MM.1S (cell line): ENCODE data around the gene SOX2.
"Not testable (repeated sequence)": the region's sequence is repeated elsewhere in the genome, so short reads cannot be mapped to it uniquely, and the experiment has no call there.

ENCODE experiments used
- DNase-seq: peaks from one replicate; pipeline ENCODE4 v3.0.0-alpha.2; 2015
- H2AFZ ChIP-seq: fragments of 300-600 bp; sonication (generic); 2 replicates; pipeline ENCODE4 v1.6.0; 2016; ENCODE audit warnings: antibody characterized with exemption, low read length
- H3F3A ChIP-seq: fragments of 300-600 bp; sonication (generic); 2 replicates; pipeline ENCODE4 v1.6.1; 2016; ENCODE audit warnings: mild to moderate bottlenecking, antibody characterized with exemption, low read length, moderate library complexity, mixed read lengths; ENCODE audit not compliant: insufficient read depth
- H3K27ac ChIP-seq: fragments of 300-600 bp; sonication (generic); 2 replicates; pipeline ENCODE4 v1.5.1; 2016; ENCODE audit warnings: mild to moderate bottlenecking, low read length
- H3K27me3 ChIP-seq: fragments of 300-600 bp; sonication (generic); replicated peaks from 2 replicates; pipeline ENCODE4 v1.6.0; 2016; ENCODE audit warnings: low read length; ENCODE audit not compliant: insufficient read depth
- H3K36me3 ChIP-seq: fragments of 300-600 bp; sonication (generic); replicated peaks from 2 replicates; pipeline ENCODE4 v1.6.1; 2016; ENCODE audit warnings: mild to moderate bottlenecking, low read length, mixed read lengths; ENCODE audit not compliant: insufficient read depth
- H3K4me1 ChIP-seq: fragments of 300-600 bp; sonication (generic); 2 replicates; pipeline ENCODE4 v1.6.1; 2016; ENCODE audit warnings: low read length, mixed read lengths
- H3K4me2 ChIP-seq: fragments of 300-600 bp; sonication (generic); 2 replicates; pipeline ENCODE4 v1.6.0; 2016; ENCODE audit warnings: low read depth, low read length
- H3K4me3 ChIP-seq: fragments of 300-600 bp; sonication (generic); 2 replicates; pipeline ENCODE4 v1.5.1; 2016; ENCODE audit warnings: low read length, mixed read lengths
- H3K79me2 ChIP-seq: fragments of 300-600 bp; sonication (generic); 2 replicates; pipeline ENCODE4 v1.6.1; 2016; ENCODE audit warnings: mixed run types, low read length, mixed read lengths
- H3K9ac ChIP-seq: fragments of 300-600 bp; sonication (generic); 2 replicates; pipeline ENCODE4 v1.6.1; 2016; ENCODE audit warnings: low read length, mixed read lengths
- H3K9me2 ChIP-seq: fragments of 300-600 bp; sonication (generic); replicated peaks from 2 replicates; pipeline ENCODE4 v1.6.1; 2016; ENCODE audit warnings: mild to moderate bottlenecking, low read length, mixed read lengths; ENCODE audit not compliant: insufficient read depth
- H3K9me3 ChIP-seq: fragments of 300-600 bp; sonication (generic); replicated peaks from 2 replicates; pipeline ENCODE4 v1.6.1; 2016; ENCODE audit warnings: mild to moderate bottlenecking, low read length, mixed read lengths; ENCODE audit not compliant: insufficient read depth
- H4K20me1 ChIP-seq: fragments of 300-600 bp; sonication (generic); 2 replicates; pipeline ENCODE4 v1.6.1; 2016; ENCODE audit warnings: mild to moderate bottlenecking, low read length, moderate library complexity, mixed read lengths; ENCODE audit not compliant: insufficient read depth
- CTCF ChIP-seq: fragments of 300-600 bp; sonication (generic); IDR thresholded peaks from 2 replicates; pipeline ENCODE4 v1.5.1; 2016; ENCODE audit warnings: antibody characterized with exemption, low read length, mixed read lengths
- EZH2 ChIP-seq: fragments of 300-600 bp; sonication (generic); optimal IDR thresholded peaks from 2 replicates; pipeline ENCODE3; 2017; ENCODE audit warnings: low read depth, mild to moderate bottlenecking, antibody characterized with exemption, low read length, mixed read lengths
- EZH2phosphoT487 ChIP-seq: fragments of 300-600 bp; sonication (generic); IDR thresholded peaks from 2 replicates; pipeline ENCODE4 v1.6.1; 2018; ENCODE audit warnings: antibody characterized with exemption, low read length

The SOX2 gene

GRCh38 chr3:181761906-181762305, 50.2 kb downstream of the SOX2 start:
- Histone ChIP-seq H3K36me3 (no peaks in the 10 kb centered on the region), H2AFZ (no peak overlapping the region), H3K4me1 (no peaks in the 10 kb centered on the region), H4K20me1 (no peaks in the 10 kb centered on the region), H3K27ac (no peak overlapping the region), H3K4me3 (no peak overlapping the region), H3K79me2 (no peaks in the 10 kb centered on the region), H3K9ac (no peak overlapping the region), H3K9me3 (no peaks in the 10 kb centered on the region), H3K27me3 (no peaks in the 10 kb centered on the region), H3K4me2 (no peak overlapping the region), H3K9me2 (no peaks in the 10 kb centered on the region), H3F3A (no peaks in the 10 kb centered on the region)
- DNase-seq = no peak
- no peak for TF ChIP-seq EZH2
- TF ChIP-seq CTCF = no peak
- no peak for TF ChIP-seq EZH2phosphoT487

GRCh38 chr3:181764033-181764432, 52.3 kb downstream of the SOX2 start:
- not testable (repeated sequence) for H3K9me3 ChIP-seq

More at GRCh38 chr3:181764033-181764432, 52.3 kb downstream of the SOX2 start:
- not testable (repeated sequence) for H2AFZ ChIP-seq, H3K27me3 ChIP-seq, H3K4me1 ChIP-seq, H3K9ac ChIP-seq, H4K20me1 ChIP-seq, H3K36me3 ChIP-seq, H3F3A ChIP-seq, H3K9me2 ChIP-seq, DNase-seq, H3K79me2 ChIP-seq, H3K27ac ChIP-seq, H3K4me3 ChIP-seq, H3K4me2 ChIP-seq
